HFFc6 (cell line): ENCODE results near the gene GAS7. TPM values are rescaled to one million over a fixed set of nuclear protein-coding genes. Genes with fewer than 3 reads are reported as not detected.

Experiments
- DNase-seq: peaks from one replicate; pipeline ENCODE4 v3.0.0-alpha.2; 2018
- H3K27ac Mint-ChIP-seq: 2 replicates; pipeline ENCODE4 v1.8.0; 2020; ENCODE audit warnings: mild to moderate bottlenecking, mixed read lengths
- H3K27me3 Mint-ChIP-seq: 2 replicates; pipeline ENCODE4 v1.8.0; 2021; ENCODE audit warnings: mild to moderate bottlenecking, moderate library complexity, mixed read lengths; ENCODE audit not compliant: insufficient read depth
- H3K36me3 Mint-ChIP-seq: 2 replicates; pipeline ENCODE4 v1.8.0; 2021; ENCODE audit warnings: low read depth, mixed read lengths
- H3K4me1 Mint-ChIP-seq: 2 replicates; pipeline ENCODE4 v1.8.0; 2020; ENCODE audit warnings: low read depth, mixed read lengths
- H3K4me3 Mint-ChIP-seq: 2 replicates; pipeline ENCODE4 v1.8.0; 2020; ENCODE audit warnings: mild to moderate bottlenecking, moderate library complexity, mixed read lengths
- H3K9me3 Mint-ChIP-seq: 2 replicates; pipeline ENCODE4 v1.8.0; 2020; ENCODE audit warnings: mild to moderate bottlenecking, mixed read lengths
- total RNA-seq, 6 experiments: library from RNA; stranded (reverse); fragmentation: NEBNext Ultra II Directional; extraction: Animal tissue kit (Norgen Biotek cat#: 25700); gene quantifications; 2 replicates in 1 of 6; 3 replicates in 5 of 6; pipeline ENCODE4 v1.2.3, GENCODE V29; 2021
- TF ChIP-seq, protein P1 (sequence below): fragments of 200-600 bp; sonication (generic); IDR thresholded peaks from 2 replicates; pipeline ENCODE4 v1.5.0; 2021; ENCODE audit warnings: antibody characterized with exemption, mild to moderate bottlenecking

GAS7 gene
- total RNA-seq, 6 experiments from 2014 or later = 1.4 to 7.4 (median 3.1) TPM

DNA sequence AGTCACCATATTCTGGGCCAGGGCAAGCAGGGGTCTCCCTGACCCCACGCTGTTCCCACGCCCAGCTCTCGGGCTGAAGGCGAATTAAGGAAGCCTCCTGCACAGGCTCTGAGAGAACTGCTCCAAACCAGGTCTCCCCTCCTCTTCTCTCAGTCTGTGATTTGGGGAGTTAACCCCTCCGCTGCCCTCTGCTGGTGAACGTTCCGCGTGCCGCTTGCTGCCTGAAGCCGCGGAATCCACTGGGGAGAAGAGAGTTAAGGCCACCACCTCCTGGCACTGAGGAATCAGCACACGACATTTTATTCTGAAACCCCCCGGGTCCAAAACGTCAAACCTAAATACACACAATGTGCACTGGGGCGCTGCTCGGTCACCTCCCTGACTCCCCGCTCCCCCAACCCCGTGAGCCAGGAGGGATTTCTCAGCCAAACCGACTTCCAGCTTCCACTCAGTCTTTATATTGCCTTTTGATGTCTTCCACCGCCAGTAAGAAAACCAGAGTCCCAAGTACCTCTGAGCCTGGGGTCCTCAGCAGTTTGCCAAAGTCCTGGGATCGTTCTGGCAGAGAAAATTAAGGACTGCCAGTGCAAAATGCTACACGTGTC is 238.9 kb downstream of the GAS7 start:
- Mint-ChIP-seq H3K27me3 (peaks cover 1% of the 10 kb centered on the region), H3K9me3 (no peaks in the 10 kb centered on the region), H3K4me3 (peak overlapping the region; percentile 9; the same call in 1 of the 2 replicates), H3K4me1 (peaks cover 6% of the 10 kb centered on the region; the same call in 1 of the 2 replicates), H3K27ac (no peak overlapping the region), H3K36me3 (no peaks in the 10 kb centered on the region)
- TF ChIP-seq, protein P1, sequence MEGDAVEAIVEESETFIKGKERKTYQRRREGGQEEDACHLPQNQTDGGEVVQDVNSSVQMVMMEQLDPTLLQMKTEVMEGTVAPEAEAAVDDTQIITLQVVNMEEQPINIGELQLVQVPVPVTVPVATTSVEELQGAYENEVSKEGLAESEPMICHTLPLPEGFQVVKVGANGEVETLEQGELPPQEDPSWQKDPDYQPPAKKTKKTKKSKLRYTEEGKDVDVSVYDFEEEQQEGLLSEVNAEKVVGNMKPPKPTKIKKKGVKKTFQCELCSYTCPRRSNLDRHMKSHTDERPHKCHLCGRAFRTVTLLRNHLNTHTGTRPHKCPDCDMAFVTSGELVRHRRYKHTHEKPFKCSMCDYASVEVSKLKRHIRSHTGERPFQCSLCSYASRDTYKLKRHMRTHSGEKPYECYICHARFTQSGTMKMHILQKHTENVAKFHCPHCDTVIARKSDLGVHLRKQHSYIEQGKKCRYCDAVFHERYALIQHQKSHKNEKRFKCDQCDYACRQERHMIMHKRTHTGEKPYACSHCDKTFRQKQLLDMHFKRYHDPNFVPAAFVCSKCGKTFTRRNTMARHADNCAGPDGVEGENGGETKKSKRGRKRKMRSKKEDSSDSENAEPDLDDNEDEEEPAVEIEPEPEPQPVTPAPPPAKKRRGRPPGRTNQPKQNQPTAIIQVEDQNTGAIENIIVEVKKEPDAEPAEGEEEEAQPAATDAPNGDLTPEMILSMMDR = peak; percentile 79
- peak; percentile 26 for DNase-seq

DNA sequence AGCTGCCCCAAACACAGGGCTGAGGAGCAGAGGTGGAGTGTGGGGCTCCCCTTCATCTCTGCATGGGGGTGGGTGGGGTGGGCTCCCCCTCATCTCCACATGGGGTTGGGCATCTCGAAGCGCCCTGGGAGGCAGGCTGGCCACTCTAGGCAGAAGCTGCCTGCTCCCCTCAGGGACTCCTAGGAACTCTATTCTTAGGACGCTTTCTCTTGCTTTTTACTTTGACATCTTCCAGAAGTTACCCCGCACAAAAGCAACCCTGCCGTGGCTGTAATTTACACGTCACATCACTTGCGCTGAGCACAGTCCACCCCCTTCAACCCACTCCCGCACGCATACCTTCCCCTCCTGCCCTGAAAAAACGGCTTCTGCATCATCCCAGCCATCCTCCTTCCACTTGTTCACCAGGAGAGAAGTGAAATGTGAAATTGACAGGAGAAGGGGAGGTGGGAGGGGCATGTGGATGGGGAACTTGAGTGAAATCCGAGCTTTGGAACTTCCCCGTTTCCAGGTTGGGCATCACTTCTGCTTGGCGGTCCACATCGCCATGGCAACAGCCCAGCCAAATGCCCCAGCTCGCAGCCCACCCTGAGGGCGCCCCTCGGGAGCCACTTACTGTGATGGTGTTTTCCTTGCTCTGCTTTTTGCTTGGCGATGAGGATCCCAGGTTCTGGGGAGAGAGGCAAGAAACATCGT is 239.7 kb downstream of the GAS7 start:
- no peak for DNase-seq
- Mint-ChIP-seq H3K36me3 (no peaks in the 10 kb centered on the region), H3K27ac (no peak overlapping the region), H3K9me3 (no peaks in the 10 kb centered on the region), H3K27me3 (peaks cover 1% of the 10 kb centered on the region), H3K4me1 (peaks cover 6% of the 10 kb centered on the region; the same call in 1 of the 2 replicates), H3K4me3 (no peak overlapping the region)
- TF ChIP-seq, protein P1 = no peak

DNA sequence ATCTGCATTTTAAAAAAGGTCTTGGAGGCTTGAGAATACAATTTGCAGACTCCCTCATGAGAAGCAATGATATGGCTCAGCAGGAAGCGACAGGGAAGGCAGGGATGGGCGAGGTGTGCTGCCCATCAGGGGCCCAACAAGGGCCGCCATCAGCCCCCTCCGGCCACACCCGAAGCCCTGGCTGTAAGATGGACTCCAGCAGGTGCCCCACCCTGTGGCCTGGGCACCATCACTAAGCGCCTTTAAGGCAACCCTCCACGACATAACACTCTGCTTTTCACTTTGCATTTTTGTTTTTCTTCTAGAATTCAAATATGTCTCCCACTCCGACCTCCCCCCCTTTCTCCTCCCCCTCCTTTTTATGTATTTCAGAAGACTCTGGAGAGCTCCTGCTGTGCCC is 241.2 kb downstream of the GAS7 start:
- H3K4me1 Mint-ChIP-seq = peaks cover 6% of the 10 kb centered on the region; the same call in 1 of the 2 replicates
- no peak overlapping the region for H3K27ac Mint-ChIP-seq
- no peaks in the 10 kb centered on the region for H3K9me3 Mint-ChIP-seq
- TF ChIP-seq, protein P1 = no peak
- no peaks in the 10 kb centered on the region for H3K36me3 Mint-ChIP-seq
- peaks cover 1% of the 10 kb centered on the region for H3K27me3 Mint-ChIP-seq
- no peak overlapping the region for H3K4me3 Mint-ChIP-seq
- no peak for DNase-seq

DNA sequence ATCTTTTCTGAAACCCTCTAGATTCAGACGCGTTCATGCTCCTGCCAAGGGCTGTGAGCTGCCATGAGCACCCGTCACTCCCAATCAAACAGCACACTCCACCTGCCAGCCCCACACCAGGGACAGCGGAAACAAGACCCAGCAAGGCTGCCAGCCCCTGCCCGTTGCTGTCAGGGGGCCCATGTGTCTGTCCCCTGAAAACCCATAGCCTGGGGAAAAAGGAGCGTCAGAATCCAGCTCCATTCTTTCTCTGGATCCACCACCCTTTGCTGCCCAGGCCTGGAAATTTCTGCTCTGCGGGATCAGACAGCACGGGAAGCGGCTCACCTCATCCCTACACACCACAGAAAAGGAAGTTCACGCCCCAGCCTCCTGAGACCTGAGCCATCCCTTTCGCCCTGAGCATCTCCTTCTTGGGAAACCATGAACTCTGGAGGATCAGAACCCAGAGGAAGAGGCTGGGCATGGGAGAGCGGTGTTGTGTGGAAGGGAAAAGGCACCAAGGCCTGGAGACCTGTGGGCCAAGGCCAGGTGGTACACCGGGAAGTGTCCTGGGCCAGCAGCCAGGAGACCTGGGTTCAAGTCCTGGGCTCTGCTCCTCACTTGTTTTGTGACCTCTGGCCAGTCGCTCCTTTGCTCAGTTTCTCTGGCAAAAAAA is 241.8 kb downstream of the GAS7 start:
- Mint-ChIP-seq H3K27me3 (peaks cover 1% of the 10 kb centered on the region), H3K4me1 (peaks cover 6% of the 10 kb centered on the region; the same call in 1 of the 2 replicates), H3K27ac (no peak overlapping the region), H3K9me3 (no peaks in the 10 kb centered on the region), H3K4me3 (no peak overlapping the region), H3K36me3 (no peaks in the 10 kb centered on the region)
- DNase-seq = no peak
- TF ChIP-seq, protein P1 = no peak

DNA sequence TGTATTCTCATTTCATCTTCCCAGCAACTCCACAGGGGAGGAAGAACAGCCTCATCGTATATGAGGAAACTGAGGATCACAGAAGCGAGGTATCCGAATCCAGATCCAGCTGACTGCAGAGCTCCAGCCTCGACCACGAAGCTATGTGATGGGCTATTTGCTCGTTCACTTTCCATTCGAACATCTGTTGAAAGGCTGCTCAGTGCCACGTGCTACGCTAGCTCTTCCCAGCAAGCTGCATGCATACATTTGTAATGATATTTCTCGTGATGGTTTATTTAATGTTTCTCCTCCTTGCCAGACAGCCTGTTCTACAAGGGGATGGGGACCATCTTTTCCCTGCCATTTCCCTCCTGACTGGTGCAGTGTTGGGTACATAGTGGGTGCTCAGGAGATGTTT is 244.9 kb downstream of the GAS7 start:
- Mint-ChIP-seq H3K4me1 (no peaks in the 10 kb centered on the region), H3K9me3 (no peaks in the 10 kb centered on the region), H3K36me3 (no peaks in the 10 kb centered on the region), H3K27ac (no peak overlapping the region), H3K27me3 (peaks cover 1% of the 10 kb centered on the region), H3K4me3 (no peak overlapping the region)
- DNase-seq = no peak
- TF ChIP-seq, protein P1 = no peak
